Measurements from ENCODE around the gene ABCA1.

GRCh38 chr9:104899759-104900247, 28.2 kb downstream of the ABCA1 start:
- TF ChIP-seq CTCF (IDR thresholded peaks at IDR 0.05) (no peak), POLR2A (IDR thresholded peaks at IDR 0.05) (no peak)
